GM19328 (cell line): ENCODE data around the gene ARID5A.

Experiments
- ATAC-seq: cut with Tn5 transposase; IDR thresholded peaks from one replicate; pipeline ENCODE4 v1.9.1; 2021; ENCODE audit warnings: mild to moderate bottlenecking, moderate library complexity; ENCODE audit not compliant: unreplicated experiment

Gene ARID5A

GRCh38 chr2:96506907-96507240 is 29.7 kb upstream of the ARID5A start:
- no peak for ATAC-seq

- peak; percentile 49 for ATAC-seq
Observed at GRCh38 chr2:96507957-96508520, 28.5 kb upstream of the ARID5A start.

- ATAC-seq: no peak
Observed at GRCh38 chr2:96508521-96509113, 27.9 kb upstream of the ARID5A start.

GRCh38 chr2:96509114-96509846 is 27.3 kb upstream of the ARID5A start:
- ATAC-seq: no peak

- ATAC-seq: no peak
Observed at GRCh38 chr2:96509847-96510230, 26.7 kb upstream of the ARID5A start.

- no peak for ATAC-seq
Observed at GRCh38 chr2:96510931-96511595, 25.5 kb upstream of the ARID5A start.

- ATAC-seq: no peak
Observed at GRCh38 chr2:96511851-96512250, 24.7 kb upstream of the ARID5A start.

GRCh38 chr2:96512341-96512740 is 24.2 kb upstream of the ARID5A start:
- ATAC-seq: no peak

GRCh38 chr2:96514521-96514920 is 22.0 kb upstream of the ARID5A start:
- ATAC-seq: no peak

GRCh38 chr2:96517079-96517478 is 19.5 kb upstream of the ARID5A start:
- ATAC-seq: no peak

GRCh38 chr2:96520231-96520630 is 16.3 kb upstream of the ARID5A start:
- no peak for ATAC-seq

- no peak for ATAC-seq
Observed at GRCh38 chr2:96520697-96521096, 15.9 kb upstream of the ARID5A start.

- no peak for ATAC-seq
Observed at GRCh38 chr2:96521219-96521618, 15.3 kb upstream of the ARID5A start.

- ATAC-seq: no peak
Observed at GRCh38 chr2:96522304-96523203, 14.0 kb upstream of the ARID5A start.

GRCh38 chr2:96523659-96524481 is 12.7 kb upstream of the ARID5A start:
- no peak for ATAC-seq

- ATAC-seq: no peak
Observed at GRCh38 chr2:96524482-96525210, 11.9 kb upstream of the ARID5A start.

- no peak for ATAC-seq
Observed at GRCh38 chr2:96525211-96525507, 11.4 kb upstream of the ARID5A start.

- ATAC-seq: no peak
Observed at GRCh38 chr2:96526101-96526591, 10.4 kb upstream of the ARID5A start.

GRCh38 chr2:96526615-96527285 is 9.8 kb upstream of the ARID5A start:
- ATAC-seq: no peak
